IMR-90 (cell line): ENCODE measurements around the gene ERCC4. TPM values are rescaled to one million over a fixed set of nuclear protein-coding genes. Genes with fewer than 3 reads are reported as not detected.

ENCODE experiments used
- ATAC-seq: fragments of 200-7000 bp; cut with Tn5 transposase; 2 replicates; pipeline ENCODE4 v1.9.1; 2020; ENCODE audit warnings: low read depth, mild to moderate bottlenecking, moderate library complexity
- BruUV-seq: library from RNA; stranded (reverse); fragments of 400-500 nt; replicated peaks from 2 replicates; lab custom pipeline; 2021; lab: Mats Ljungman, UMichigan
- CTCF ChIA-PET: fragments of 300-600 bp; formaldehyde crosslinking; extraction: SDS; loops from one replicate; lab custom pipeline; 2021; ENCODE audit warnings: antibody characterized with exemption; lab: Yijun Ruan, JAX
- POLR2A ChIA-PET: fragments of 300-600 bp; sonication (Branson Sonifier 250); formaldehyde crosslinking; loops from one replicate; lab custom pipeline; 2022; ENCODE audit warnings: antibody characterized with exemption; ENCODE audit not compliant: unreplicated experiment; lab: Charles Lee
- DNase-seq: peaks from one replicate; pipeline ENCODE4 v3.0.0; 2013
- H2AFZ ChIP-seq: replicated peaks from 2 replicates; pipeline ENCODE3; 2013; ENCODE audit warnings: low read length, mild to moderate bottlenecking; ENCODE audit not compliant: poor library complexity
- H2AK5ac ChIP-seq: 2 replicates; pipeline ENCODE4 v1.6.1; 2013; ENCODE audit warnings: low read depth, low read length, inconsistent platforms
- H2AK9ac ChIP-seq: replicated peaks from 2 replicates; pipeline ENCODE3; 2013; ENCODE audit warnings: mild to moderate bottlenecking, low read depth, low read length, moderate library complexity; ENCODE audit not compliant: poor library complexity
- H2BK120ac ChIP-seq: 2 replicates; pipeline ENCODE4 v1.6.1; 2013; ENCODE audit warnings: low read depth, low read length, inconsistent platforms
- H2BK15ac ChIP-seq: 3 replicates; pipeline ENCODE4 v1.6.1; 2013; ENCODE audit warnings: low read depth, low read length, inconsistent platforms
- H2BK20ac ChIP-seq: 2 replicates; pipeline ENCODE4 v1.6.1; 2013; ENCODE audit warnings: low read depth, mild to moderate bottlenecking, inconsistent platforms, low read length, moderate library complexity
- H2BK5ac ChIP-seq: 2 replicates; pipeline ENCODE4 v1.6.1; 2013; ENCODE audit warnings: mild to moderate bottlenecking, low read depth, low read length, inconsistent platforms; ENCODE audit not compliant: poor library complexity, severe bottlenecking
- H3K14ac ChIP-seq: replicated peaks from 2 replicates; pipeline ENCODE4 v1.6.1; 2013; ENCODE audit warnings: low read depth, low read length, inconsistent platforms
- H3K18ac ChIP-seq: 2 replicates; pipeline ENCODE4 v1.6.1; 2013; ENCODE audit warnings: low read depth, low read length, control low read depth
- H3K23ac ChIP-seq: 2 replicates; pipeline ENCODE4 v1.6.1; 2013; ENCODE audit warnings: low read depth, low read length, inconsistent platforms
- H3K27ac ChIP-seq: 2 replicates; pipeline ENCODE4 v1.5.1; 2013; ENCODE audit warnings: mild to moderate bottlenecking, control low read depth, low read length; ENCODE audit not compliant: insufficient read depth
- H3K27me3 ChIP-seq: 2 replicates; pipeline ENCODE4 v1.6.1; 2013; ENCODE audit warnings: low read length; ENCODE audit not compliant: control insufficient read depth, insufficient read depth
- H3K36me3 ChIP-seq: 2 replicates; pipeline ENCODE4 v1.6.1; 2013; ENCODE audit warnings: low read length, mixed read lengths; ENCODE audit not compliant: control insufficient read depth, insufficient read depth
- H3K4ac ChIP-seq: 2 replicates; pipeline ENCODE4 v1.6.1; 2013; ENCODE audit warnings: low read depth, low read length, inconsistent platforms
- H3K4me1 ChIP-seq: 2 replicates; pipeline ENCODE4 v1.6.1; 2013; ENCODE audit warnings: low read length, mixed read lengths; ENCODE audit not compliant: control insufficient read depth, insufficient read depth
- H3K4me2 ChIP-seq: 2 replicates; pipeline ENCODE4 v1.6.1; 2013; ENCODE audit warnings: low read depth, mild to moderate bottlenecking, control low read depth, low read length, moderate library complexity
- H3K4me3 ChIP-seq: 2 replicates; pipeline ENCODE4 v1.5.1; 2013; ENCODE audit warnings: low read depth, mild to moderate bottlenecking, control low read depth, low read length, moderate library complexity; ENCODE audit not compliant: insufficient read depth
- H3K56ac ChIP-seq: 2 replicates; pipeline ENCODE4 v1.6.1; 2013; ENCODE audit warnings: low read length, inconsistent platforms; ENCODE audit not compliant: insufficient read depth; ENCODE audit errors: extremely low read depth
- H3K79me1 ChIP-seq, 2 experiments: 2 replicates each; pipeline ENCODE4 v1.6.1; 2013; ENCODE audit warnings: low read length in 2 of 2, inconsistent platforms in 1 of 2, low read depth in 1 of 2
- H3K9ac ChIP-seq: 2 replicates; pipeline ENCODE4 v1.6.1; 2013; ENCODE audit warnings: low read depth, low read length, control low read depth
- H3K9me1 ChIP-seq: 2 replicates; pipeline ENCODE4 v1.6.1; 2013; ENCODE audit warnings: low read length, inconsistent platforms; ENCODE audit not compliant: insufficient read depth
- H3K9me3 ChIP-seq: 2 replicates; pipeline ENCODE4 v1.6.1; 2013; ENCODE audit warnings: low read length; ENCODE audit not compliant: control insufficient read depth, insufficient read depth
- H4K20me1 ChIP-seq: 2 replicates; pipeline ENCODE4 v1.6.1; 2013; ENCODE audit warnings: low read length, inconsistent platforms; ENCODE audit not compliant: insufficient read depth
- H4K5ac ChIP-seq: 2 replicates; pipeline ENCODE4 v1.6.1; 2013; ENCODE audit warnings: mild to moderate bottlenecking, low read depth, low read length, control low read depth
- H4K8ac ChIP-seq, 2 experiments: 2 replicates each; pipeline ENCODE4 v1.6.1; 2013; ENCODE audit warnings: low read depth in 2 of 2, low read length in 2 of 2, control low read depth in 1 of 2, inconsistent platforms in 1 of 2
- H4K91ac ChIP-seq: 2 replicates; pipeline ENCODE4 v1.6.1; 2013; ENCODE audit warnings: low read depth, low read length, inconsistent platforms; ENCODE audit not compliant: insufficient read depth
- BHLHE40 ChIP-seq: fragments of 150-350 bp; IDR thresholded peaks from 2 replicates; pipeline ENCODE4 v1.6.1; 2016; ENCODE audit warnings: mild to moderate bottlenecking, low read depth, low read length
- RAD21 ChIP-seq: IDR thresholded peaks from 2 replicates; pipeline ENCODE4 v1.6.1; 2012; ENCODE audit warnings: low read length, improper control_type of control experiment
- RCOR1 ChIP-seq: IDR thresholded peaks from 2 replicates; pipeline ENCODE4 v1.6.1; 2012; ENCODE audit warnings: mild to moderate bottlenecking, low read length, improper control_type of control experiment; ENCODE audit not compliant: insufficient replicate concordance
- SMC3 ChIP-seq: fragments of 150-350 bp; IDR thresholded peaks from 2 replicates; pipeline ENCODE4 v1.6.1; 2016; ENCODE audit warnings: low read depth, mild to moderate bottlenecking, antibody characterized with exemption, low read length, moderate library complexity
- WGBS, 2 experiments: methylation state at CpG; one replicate each; pipeline versions ENCODE4 v1.1.5 to v1.1.7; 2013; ENCODE audit warnings: missing lambda C conversion rate in 2 of 2; ENCODE audit not compliant: insufficient read length in 1 of 2; ENCODE audit errors: extremely low coverage in 2 of 2; 5-methylcytosine and 5-hydroxymethylcytosine counted together
- dilution Hi-C: fragments of 300-500 bp; cut with HindIII; formaldehyde crosslinking; loops from one replicate; pipeline ENCODE4 v1.14.3; 2018; ENCODE audit warnings: low sequenced_read_pairs; ENCODE audit not compliant: unreplicated experiment
- in situ Hi-C: fragments of 300-500 bp; cut with MboI; formaldehyde crosslinking; loops from 3 replicates; pipeline ENCODE4 v1.14.3; 2019; ENCODE audit warnings: low sequenced_read_pairs, inconsistent platforms, mixed read lengths
- intact Hi-C: fragments of 100-400 bp; cut with micrococcal nuclease; formaldehyde crosslinking; loops from 2 replicates; pipeline ENCODE4 v1.10.0; 2022
- polyA plus RNA-seq, 3 experiments: library from polyadenylated mRNA; depleted of rRNA; stranded (reverse); fragments of >200 nt; gene quantifications; 2 replicates each; pipeline ENCODE4 v1.2.3, GENCODE V29; 2012; ENCODE audit warnings: low replicate concordance in 1 of 3
- total RNA-seq: library from RNA; depleted of rRNA; stranded (reverse); fragments of >200 nt; gene quantifications from 2 replicates; pipeline ENCODE4 v1.2.3, GENCODE V29; 2012

The ERCC4 gene
- total and polyA plus RNA-seq, 2 of the 4 experiments (the other 2 are of a cell fraction), result 2.9 to 19.2 TPM

GRCh38 chr16:13938480-13938879, 18.5 kb downstream of the ERCC4 start:
- peaks cover 13% of the 10 kb centered on the region for H3K36me3 ChIP-seq
- BruUV-seq, result no TSS peak
- H4K91ac ChIP-seq, result no peak overlapping the region
- H3K14ac ChIP-seq, result no peak overlapping the region
- H3K9ac ChIP-seq, result no peak overlapping the region
- H2AK5ac ChIP-seq, result no peak overlapping the region
- no peaks in the 10 kb centered on the region for H3K27me3 ChIP-seq
- no peak overlapping the region for H2AK9ac ChIP-seq
- H4K20me1 ChIP-seq, result no peaks in the 10 kb centered on the region
- TF ChIP-seq SMC3 (no peak), BHLHE40 (no peak), RCOR1 (no peak), RAD21 (no peak)
- H3K23ac ChIP-seq, result no peak overlapping the region
- ATAC-seq (no peak), DNase-seq (no peak)
- WGBS, 2 experiments, result 88% methylated on average over 1 of the region's 4 CpGs; no CpG with 5 or more reads in 1 of the 2 experiments
- H3K4me2 ChIP-seq, result no peak overlapping the region
- H4K8ac ChIP-seq, result no peak overlapping the region
- no peak overlapping the region for H2BK15ac ChIP-seq
- H3K18ac ChIP-seq, result no peak overlapping the region
- no peaks in the 10 kb centered on the region for H3K9me3 ChIP-seq
- dilution Hi-C loops, result no loop called here
- no peak overlapping the region for H2BK20ac ChIP-seq
- H3K27ac ChIP-seq, result no peak overlapping the region
- H3K4me1 ChIP-seq, result peaks cover 2% of the 10 kb centered on the region
- peaks cover 0 to 3% of the 10 kb centered on the region in 2 experiments; a peak in 1 of 4 replicates for H3K79me1 ChIP-seq
- no peaks in the 10 kb centered on the region for H3K9me1 ChIP-seq
- no peak overlapping the region for H2BK120ac ChIP-seq
- intact Hi-C loops, result no loop called here
- in situ Hi-C loops, result loop anchor here (10.0 kb wide), 1 partner anchor 136 kb away; the partner anchor contains the start of gene MRTFB
- ChIA-PET POLR2A (no interaction called here), CTCF (no interaction called here)
- H4K5ac ChIP-seq, result no peak overlapping the region
- H3K56ac ChIP-seq, result no peak overlapping the region
- no peak overlapping the region for H3K4ac ChIP-seq
- no peak overlapping the region for H2BK5ac ChIP-seq
- no peak overlapping the region for H2AFZ ChIP-seq
- no peak overlapping the region for H3K4me3 ChIP-seq
